ENCODE data around the gene CGB5.

GRCh38 chr19:49014870-49015255 lies 28.8 kb upstream of the CGB5 start:
- TF ChIP-seq CTCF (conservative IDR thresholded peaks at IDR 0.05; ENCODE audit: low read length) (no peak), EZH2phosphoT487 (IDR thresholded peaks at IDR 0.05; ENCODE audit: borderline replicate concordance) (no peak)

Measured in Loucy (cell line).